OCI-LY1 (cell line): ENCODE measurements around the gene SLC9A9.

ENCODE experiments used
- H2AFZ ChIP-seq: fragments of 200-600 bp; sonication (generic), shearing (Covaris generic); 2 replicates; pipeline ENCODE4 v1.6.0; 2014; ENCODE audit warnings: antibody characterized with exemption, mild to moderate bottlenecking, low read length
- H3F3A ChIP-seq: fragments of 200-600 bp; sonication (generic), shearing (Covaris generic); 2 replicates; pipeline ENCODE4 v1.6.0; 2014; ENCODE audit warnings: mild to moderate bottlenecking, antibody characterized with exemption, low read length, moderate library complexity; ENCODE audit not compliant: insufficient read depth
- H3K27ac ChIP-seq: fragments of 200-600 bp; sonication (generic); 2 replicates; pipeline ENCODE4 v1.5.1; 2014; ENCODE audit warnings: low read length, mixed run types, mild to moderate bottlenecking, low read depth; ENCODE audit not compliant: poor library complexity, severe bottlenecking
- H3K27me3 ChIP-seq: fragments of 200-600 bp; sonication (generic); 2 replicates; pipeline ENCODE4 v1.6.0; 2014; ENCODE audit warnings: antibody characterized with exemption, mild to moderate bottlenecking, low read length, moderate library complexity; ENCODE audit not compliant: insufficient read depth
- H3K36me3 ChIP-seq: fragments of 200-600 bp; sonication (generic); 2 replicates; pipeline ENCODE4 v1.6.1; 2014; ENCODE audit warnings: mild to moderate bottlenecking, antibody characterized with exemption, low read length, moderate library complexity, mixed read lengths; ENCODE audit not compliant: insufficient read depth
- H3K4me1 ChIP-seq: fragments of 200-600 bp; sonication (generic); 2 replicates; pipeline ENCODE4 v1.5.1; 2014; ENCODE audit warnings: mild to moderate bottlenecking, low read length, moderate library complexity; ENCODE audit not compliant: insufficient read depth, severe bottlenecking
- H3K4me2 ChIP-seq: fragments of 200-600 bp; sonication (generic), shearing (Covaris generic); 2 replicates; pipeline ENCODE4 v1.6.1; 2014; ENCODE audit warnings: low read length
- H3K4me3 ChIP-seq: fragments of 200-600 bp; sonication (generic); 2 replicates; pipeline ENCODE4 v1.5.1; 2014; ENCODE audit warnings: low read length, low read depth, mild to moderate bottlenecking, mixed read lengths; ENCODE audit not compliant: poor library complexity, severe bottlenecking
- H3K79me2 ChIP-seq: fragments of 200-600 bp; shearing (Covaris generic); 2 replicates; pipeline ENCODE4 v1.6.1; 2016; ENCODE audit warnings: mixed run types, low read length, mixed read lengths; ENCODE audit not compliant: insufficient read depth
- H3K9ac ChIP-seq: fragments of 200-600 bp; sonication (generic), shearing (Covaris generic); 2 replicates; pipeline ENCODE4 v1.6.1; 2014; ENCODE audit warnings: mild to moderate bottlenecking, low read length, mixed read lengths
- H3K9me2 ChIP-seq: fragments of 200-600 bp; sonication (generic), shearing (Covaris generic); 2 replicates; pipeline ENCODE4 v1.6.1; 2014; ENCODE audit warnings: low read depth, mild to moderate bottlenecking, low read length, mixed read lengths
- H3K9me3 ChIP-seq: fragments of 200-600 bp; shearing (Covaris generic); 2 replicates; pipeline ENCODE4 v1.6.1; 2014; ENCODE audit warnings: low read length, mixed read lengths
- H4K20me1 ChIP-seq: fragments of 200-600 bp; sonication (generic), shearing (Covaris generic); 2 replicates; pipeline ENCODE4 v1.6.0; 2016; ENCODE audit warnings: mild to moderate bottlenecking, low read length; ENCODE audit not compliant: insufficient read depth
- CTCF ChIP-seq: fragments of 200-600 bp; sonication (generic), shearing (Covaris generic); IDR thresholded peaks from 2 replicates; pipeline ENCODE4 v1.5.1; 2017; ENCODE audit warnings: mild to moderate bottlenecking, antibody characterized with exemption, low read length, moderate library complexity, mixed read lengths
- EZH2 ChIP-seq: fragments of 200-600 bp; sonication (generic), shearing (Covaris generic); IDR thresholded peaks from 2 replicates; pipeline ENCODE4 v1.8.0; 2017; ENCODE audit warnings: borderline replicate concordance, mixed run types, mild to moderate bottlenecking, antibody characterized with exemption, low read length, moderate library complexity, mixed read lengths

The SLC9A9 gene

GRCh38 chr3:143737065-143737464, 111.2 kb downstream of the SLC9A9 start:
- TF ChIP-seq CTCF = no peak
- TF ChIP-seq EZH2 = no peak
- H3F3A ChIP-seq = no peaks in the 10 kb centered on the region
- no peak overlapping the region for H3K4me3 ChIP-seq
- no peaks in the 10 kb centered on the region for H3K9me2 ChIP-seq
- no peaks in the 10 kb centered on the region for H3K36me3 ChIP-seq
- H3K27me3 ChIP-seq = peaks cover 4% of the 10 kb centered on the region; the same call in 1 of the 2 replicates
- H3K4me1 ChIP-seq = no peaks in the 10 kb centered on the region
- no peak overlapping the region for H3K27ac ChIP-seq
- no peak overlapping the region for H2AFZ ChIP-seq
- no peak overlapping the region for H3K9ac ChIP-seq
- no peak overlapping the region for H3K4me2 ChIP-seq
- H4K20me1 ChIP-seq = no peaks in the 10 kb centered on the region
- H3K79me2 ChIP-seq = no peaks in the 10 kb centered on the region
- H3K9me3 ChIP-seq = no peaks in the 10 kb centered on the region

- Histone ChIP-seq H3K9me3 (no peaks in the 10 kb centered on the region), H3K79me2 (no peaks in the 10 kb centered on the region), H3K27me3 (peaks cover 4% of the 10 kb centered on the region; the same call in 1 of the 2 replicates), H3K27ac (no peak overlapping the region), H3F3A (no peaks in the 10 kb centered on the region), H3K9ac (no peak overlapping the region), H3K36me3 (no peaks in the 10 kb centered on the region), H3K4me2 (no peak overlapping the region), H2AFZ (no peak overlapping the region), H3K9me2 (no peaks in the 10 kb centered on the region), H3K4me1 (no peaks in the 10 kb centered on the region), H3K4me3 (no peak overlapping the region), H4K20me1 (no peaks in the 10 kb centered on the region)
- no peak for TF ChIP-seq EZH2
- no peak for TF ChIP-seq CTCF
These were observed 111.9 kb downstream of the SLC9A9 start for GRCh38 chr3:143736205-143736997.

- TF ChIP-seq CTCF (no peak), EZH2 (no peak)
These were observed 116.5 kb downstream of the SLC9A9 start for GRCh38 chr3:143731776-143732175.

More at GRCh38 chr3:143731776-143732175, 116.5 kb downstream of the SLC9A9 start:
- no peak overlapping the region for H3K4me2 ChIP-seq
- H3K9ac ChIP-seq = no peak overlapping the region
- no peak overlapping the region for H3K27ac ChIP-seq
- H4K20me1 ChIP-seq = no peaks in the 10 kb centered on the region
- no peaks in the 10 kb centered on the region for H3K36me3 ChIP-seq
- H3K9me2 ChIP-seq = no peaks in the 10 kb centered on the region
- H3K79me2 ChIP-seq = no peaks in the 10 kb centered on the region
- H3K9me3 ChIP-seq = no peaks in the 10 kb centered on the region
- no peaks in the 10 kb centered on the region for H3K4me1 ChIP-seq
- H2AFZ ChIP-seq = no peak overlapping the region
- no peak overlapping the region for H3K4me3 ChIP-seq
- H3K27me3 ChIP-seq = no peaks in the 10 kb centered on the region
- H3F3A ChIP-seq = no peaks in the 10 kb centered on the region
